Activated CD8-positive, alpha-beta T cell treated with anti-CD3 and anti-CD28 coated beads, Interleukin-2, amount 10 ng/mL, durations not matched to agents 7 days and 5 days (primary cell): Measurements from ENCODE around the gene CDA. TPM values are rescaled to one million over a fixed set of nuclear protein-coding genes. Genes with fewer than 3 reads are reported as not detected.
"Not testable (repeated sequence)": the region's sequence is repeated elsewhere in the genome, so short reads cannot be mapped to it uniquely, and the experiment has no call there.

Source experiments
- ATAC-seq: fragments of 150-1000 bp; cut with Tn5 transposase; one replicate; pipeline ENCODE4 v1.10.0; 2021; ENCODE audit warnings: moderate library complexity
- CTCF ChIA-PET: fragments of 350-600 bp; sonication (Branson Sonifier 250); formaldehyde crosslinking; loops from one replicate; lab custom pipeline; 2021; ENCODE audit warnings: antibody characterized with exemption; lab: Charles Lee
- POLR2A ChIA-PET: fragments of 350-600 bp; sonication (Branson Sonifier 250); formaldehyde crosslinking; loops from one replicate; lab custom pipeline; 2021; ENCODE audit warnings: antibody characterized with exemption; lab: Charles Lee
- DNase-seq: peaks from one replicate; pipeline ENCODE4 v3.0.0-alpha.2; 2020
- H3K27ac Mint-ChIP-seq: one replicate; pipeline ENCODE4 v1.8.0; 2021; ENCODE audit warnings: mild to moderate bottlenecking, mixed read lengths
- H3K27me3 Mint-ChIP-seq: one replicate; pipeline ENCODE4 v1.8.0; 2021; ENCODE audit warnings: low read depth, mixed read lengths
- H3K36me3 Mint-ChIP-seq: one replicate; pipeline ENCODE4 v1.8.0; 2021; ENCODE audit warnings: low read depth, mixed read lengths
- H3K4me1 Mint-ChIP-seq: one replicate; pipeline ENCODE4 v1.8.0; 2021; ENCODE audit warnings: low read depth, mixed read lengths
- H3K4me3 Mint-ChIP-seq: one replicate; pipeline ENCODE4 v1.8.0; 2021; ENCODE audit warnings: mild to moderate bottlenecking, mixed read lengths
- H3K9me3 Mint-ChIP-seq: one replicate; pipeline ENCODE4 v1.8.0; 2022; ENCODE audit warnings: mixed read lengths; ENCODE audit not compliant: insufficient read depth
- total RNA-seq, 2 experiments: library from RNA; stranded (reverse); gene quantifications; one replicate each; pipeline ENCODE4 v1.2.3, GENCODE V29; 2021

The CDA gene
- total RNA-seq, 2 experiments from 2014 or later: not detected

DNA sequence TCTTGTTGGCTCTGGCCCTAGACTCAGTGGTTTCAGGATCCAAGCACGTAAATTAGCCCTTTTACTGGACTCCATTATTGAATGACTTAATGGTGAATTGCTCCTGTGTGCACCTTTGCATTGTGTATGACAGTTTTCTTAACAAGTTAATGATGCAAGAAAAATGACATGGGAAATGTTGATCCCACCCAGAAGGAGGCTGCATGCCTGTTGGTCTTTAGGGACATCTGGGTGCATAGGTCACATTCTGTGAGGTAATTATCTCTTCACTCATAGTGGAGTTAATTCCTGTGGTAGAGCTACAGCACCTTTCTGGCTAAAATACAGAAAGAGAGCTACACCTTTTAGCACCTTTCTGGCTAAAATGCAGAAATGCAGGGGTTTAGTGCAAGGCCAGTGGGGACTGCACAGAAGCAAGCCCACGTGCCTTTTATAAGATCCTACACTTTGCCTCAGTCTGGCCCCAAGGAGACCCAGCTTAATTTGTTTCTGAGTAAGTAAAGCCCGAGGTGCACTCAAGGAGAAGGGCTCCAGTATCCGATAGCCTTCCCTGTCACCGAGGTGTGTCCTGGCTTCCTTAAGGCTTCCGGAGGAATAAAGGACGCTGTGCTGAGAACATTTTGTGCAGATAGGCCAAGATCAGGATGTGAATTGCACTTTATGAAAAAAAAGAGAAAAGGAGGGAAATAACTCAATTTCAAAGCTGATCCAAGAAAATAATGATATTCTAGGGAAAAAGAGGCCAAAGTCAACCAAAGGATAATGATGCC is 18.1 kb downstream of the CDA start:
- H3K36me3 Mint-ChIP-seq, ATAC-seq, H3K27me3 Mint-ChIP-seq: not testable (repeated sequence)

DNA sequence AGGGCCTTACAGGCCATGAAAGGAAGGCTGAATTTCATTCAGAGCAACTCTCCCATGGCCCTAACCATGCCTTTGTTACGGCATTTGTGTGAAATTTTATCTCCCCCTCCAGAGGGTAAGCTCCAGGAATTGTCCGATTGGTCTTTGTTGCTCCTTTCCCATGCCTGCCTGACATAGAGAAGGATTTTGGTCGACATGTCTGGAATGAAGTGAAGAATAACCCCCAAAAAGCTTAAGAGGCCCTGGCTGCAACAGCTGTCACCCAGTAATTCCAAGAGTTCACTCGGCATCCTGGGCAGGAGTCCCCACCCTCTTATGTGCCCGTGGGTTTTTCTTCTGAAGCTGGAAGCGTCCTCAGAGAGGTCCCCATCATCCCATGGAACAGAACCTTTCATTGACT is 20.6 kb downstream of the CDA start:
- Mint-ChIP-seq H3K36me3 (no peaks in the 10 kb centered on the region), H3K4me3 (no peak overlapping the region), H3K27me3 (no peaks in the 10 kb centered on the region), H3K27ac (no peak overlapping the region), H3K4me1 (no peaks in the 10 kb centered on the region), H3K9me3 (no peaks in the 10 kb centered on the region)
- no peak for DNase-seq
- CTCF ChIA-PET: interaction anchor here (1.1 kb wide), 1 partner anchor 34 kb away, joined by 3 read pairs; no protein-coding TSS in a partner anchor
- POLR2A ChIA-PET: no interaction called here
- no peak for ATAC-seq

More for the DNA sequence above, 18.1 kb downstream of the CDA start:
- H3K27ac Mint-ChIP-seq, H3K9me3 Mint-ChIP-seq, H3K4me1 Mint-ChIP-seq, H3K4me3 Mint-ChIP-seq, CTCF ChIA-PET, DNase-seq: not testable (repeated sequence)
- POLR2A ChIA-PET: interaction anchor here (0.7 kb wide), 1 partner anchor 757 kb away, joined by 3 read pairs; no protein-coding TSS in a partner anchor

DNA sequence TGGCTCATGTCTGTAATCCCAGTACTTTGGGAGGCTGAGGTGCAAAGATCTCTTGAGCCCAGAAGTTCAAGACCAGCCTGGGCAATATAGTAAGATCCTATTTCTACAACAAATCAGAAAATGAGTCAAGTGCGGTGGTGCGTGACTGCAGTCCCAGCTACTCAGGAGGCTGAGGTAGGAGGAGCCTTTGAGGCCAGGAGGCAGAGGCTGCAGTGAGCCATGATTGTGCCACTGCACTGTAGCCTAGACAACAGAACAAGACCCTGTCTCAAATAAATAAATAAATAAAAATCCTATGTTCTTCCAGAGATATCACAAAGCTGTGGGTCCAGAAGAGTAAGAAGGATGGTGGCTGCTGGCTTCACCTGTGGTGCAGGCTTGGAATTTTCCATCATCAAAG is 22.1 kb downstream of the CDA start:
- no peaks in the 10 kb centered on the region for H3K4me1 Mint-ChIP-seq
- ChIA-PET POLR2A (no interaction called here), CTCF (no interaction called here)

DNA sequence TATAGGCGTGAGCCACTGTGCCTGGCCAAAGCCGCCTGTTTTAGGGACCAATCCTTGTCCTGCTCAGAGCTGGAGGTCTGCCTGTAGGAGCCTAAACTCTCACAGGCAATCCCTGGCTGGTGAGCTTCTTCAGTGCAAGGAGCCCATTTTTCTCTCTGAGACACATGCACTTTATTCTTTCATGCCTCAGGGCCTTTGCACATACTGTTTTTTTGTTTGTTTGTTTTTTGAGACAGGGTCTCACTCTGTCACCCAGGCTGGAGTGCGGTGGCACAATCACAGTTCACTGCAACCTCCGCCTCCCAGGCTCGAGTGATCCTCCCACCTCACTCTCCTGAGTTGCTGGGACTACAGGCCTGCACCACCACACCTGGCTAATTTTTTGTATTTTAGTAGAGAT is 22.8 kb downstream of the CDA start:
- CTCF ChIA-PET: no interaction called here
- Mint-ChIP-seq H3K36me3 (no peaks in the 10 kb centered on the region), H3K4me3 (no peak overlapping the region), H3K27me3 (no peaks in the 10 kb centered on the region), H3K9me3 (no peaks in the 10 kb centered on the region), H3K4me1 (no peaks in the 10 kb centered on the region), H3K27ac (no peak overlapping the region)
- ATAC-seq: no peak
- POLR2A ChIA-PET: no interaction called here
- DNase-seq: no peak

More for the DNA sequence above, 22.1 kb downstream of the CDA start:
- Mint-ChIP-seq H3K4me3 (no peak overlapping the region), H3K27ac (no peak overlapping the region), H3K36me3 (no peaks in the 10 kb centered on the region), H3K9me3 (no peaks in the 10 kb centered on the region), H3K27me3 (no peaks in the 10 kb centered on the region)
- no peak for DNase-seq
- no peak for ATAC-seq

DNA sequence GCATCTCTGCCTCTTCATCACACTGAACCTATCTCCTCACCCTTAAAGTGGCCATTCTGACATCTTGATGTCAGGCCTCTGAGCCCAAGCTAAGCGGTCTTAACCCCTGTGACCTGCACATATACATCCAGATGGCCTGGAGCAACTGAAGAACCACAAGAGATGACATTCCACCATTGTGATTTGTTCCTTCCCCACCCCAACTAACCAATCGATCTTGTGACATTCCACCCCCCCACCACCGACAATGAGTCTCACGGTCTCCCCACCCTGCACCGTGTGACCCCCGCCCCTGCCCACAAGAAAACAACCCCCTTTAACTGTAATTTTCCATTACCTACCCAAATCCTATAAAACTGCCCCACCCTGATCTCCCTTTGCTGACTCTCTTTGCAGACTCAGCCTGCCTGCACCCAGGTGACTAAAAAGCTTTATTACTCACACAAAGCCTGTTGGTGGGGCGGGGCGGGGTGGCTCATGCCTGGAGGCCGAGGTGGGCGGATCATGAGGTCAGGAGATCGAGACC is 23.4 kb downstream of the CDA start:
- Mint-ChIP-seq H3K27me3 (no peaks in the 10 kb centered on the region), H3K4me3 (no peak overlapping the region), H3K36me3 (no peaks in the 10 kb centered on the region), H3K27ac (no peak overlapping the region), H3K4me1 (no peaks in the 10 kb centered on the region), H3K9me3 (no peaks in the 10 kb centered on the region)
- CTCF ChIA-PET: no interaction called here
- POLR2A ChIA-PET: no interaction called here
- DNase-seq (no peak), ATAC-seq (no peak)

DNA sequence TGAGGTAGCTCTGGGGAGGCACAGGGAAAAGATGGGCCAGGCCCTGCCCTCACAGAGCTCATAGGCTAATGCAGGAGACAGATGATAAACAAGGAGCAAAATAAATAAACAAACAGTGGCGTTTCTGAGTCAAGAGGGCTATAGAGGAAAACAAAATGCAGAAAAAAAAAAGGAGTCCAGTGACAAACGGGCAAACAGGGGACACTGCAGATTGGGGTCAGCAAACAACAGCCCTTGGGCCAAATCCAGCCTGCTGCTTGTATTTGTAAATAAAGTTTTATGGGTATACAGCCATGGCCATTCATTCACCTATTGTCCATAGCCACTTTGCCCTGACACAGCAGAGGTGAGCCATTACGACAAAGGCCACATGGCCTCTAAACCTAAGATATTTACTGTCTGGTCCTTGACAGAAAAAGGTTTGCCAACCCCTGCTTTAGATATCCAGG is 25.3 kb downstream of the CDA start:
- H3K27ac Mint-ChIP-seq: no peak overlapping the region
- no peaks in the 10 kb centered on the region for H3K4me1 Mint-ChIP-seq
- ChIA-PET CTCF (no interaction called here), POLR2A (no interaction called here)
- no peaks in the 10 kb centered on the region for H3K9me3 Mint-ChIP-seq
- H3K4me3 Mint-ChIP-seq: no peak overlapping the region
- ATAC-seq (no peak), DNase-seq (no peak)
- no peaks in the 10 kb centered on the region for H3K27me3 Mint-ChIP-seq
- no peaks in the 10 kb centered on the region for H3K36me3 Mint-ChIP-seq

DNA sequence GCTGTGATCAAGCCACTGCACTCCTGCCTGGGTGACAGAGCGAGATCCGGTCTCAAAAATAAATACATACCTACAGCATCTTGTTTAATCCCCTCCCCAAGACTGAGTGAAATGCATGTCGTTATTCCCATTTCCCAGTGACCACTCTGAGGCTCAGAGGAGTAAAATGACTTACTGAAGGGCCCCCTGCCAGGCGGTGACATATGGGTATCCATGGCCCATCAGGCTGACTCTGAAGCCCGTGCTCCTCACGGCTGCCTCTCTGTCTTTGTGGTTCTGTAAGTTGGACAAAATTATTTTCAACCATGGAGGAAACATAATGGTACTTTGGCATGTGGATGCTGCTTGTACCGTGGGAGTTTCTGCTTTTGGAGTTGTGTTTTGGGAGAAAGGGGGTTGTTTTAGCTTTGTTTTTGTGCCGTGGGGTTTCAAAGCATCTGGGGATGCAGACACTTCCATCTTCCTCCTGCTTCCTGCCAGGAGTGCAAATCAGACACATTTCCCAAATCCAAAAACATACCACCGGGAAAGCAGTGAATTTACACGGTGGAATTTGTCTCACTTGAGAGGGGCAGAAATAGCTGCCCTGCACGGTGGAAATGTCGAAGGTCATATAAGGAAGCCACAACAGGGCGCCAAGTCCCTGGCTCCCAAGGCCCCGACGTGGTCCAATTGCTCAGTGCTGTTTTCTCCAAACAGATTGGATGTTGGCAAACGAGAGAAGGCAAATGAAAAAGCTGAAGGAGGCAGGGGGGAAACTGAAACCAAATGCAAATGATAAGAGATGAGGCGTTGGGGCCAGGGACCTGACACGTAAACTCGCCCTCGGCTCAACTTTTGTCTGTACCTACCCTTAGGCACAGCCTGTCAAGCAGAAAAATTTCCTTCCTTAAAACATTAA is 27.3 kb downstream of the CDA start:
- Mint-ChIP-seq H3K9me3 (no peaks in the 10 kb centered on the region), H3K36me3 (no peaks in the 10 kb centered on the region), H3K4me3 (no peak overlapping the region), H3K4me1 (no peaks in the 10 kb centered on the region), H3K27me3 (no peaks in the 10 kb centered on the region), H3K27ac (no peak overlapping the region)
- DNase-seq: no peak
- ChIA-PET CTCF (interaction anchor here (1.4 kb wide), 1 partner anchor 16 kb away, joined by 5 read pairs; no protein-coding TSS in a partner anchor), POLR2A (no interaction called here)
- no peak for ATAC-seq

DNA sequence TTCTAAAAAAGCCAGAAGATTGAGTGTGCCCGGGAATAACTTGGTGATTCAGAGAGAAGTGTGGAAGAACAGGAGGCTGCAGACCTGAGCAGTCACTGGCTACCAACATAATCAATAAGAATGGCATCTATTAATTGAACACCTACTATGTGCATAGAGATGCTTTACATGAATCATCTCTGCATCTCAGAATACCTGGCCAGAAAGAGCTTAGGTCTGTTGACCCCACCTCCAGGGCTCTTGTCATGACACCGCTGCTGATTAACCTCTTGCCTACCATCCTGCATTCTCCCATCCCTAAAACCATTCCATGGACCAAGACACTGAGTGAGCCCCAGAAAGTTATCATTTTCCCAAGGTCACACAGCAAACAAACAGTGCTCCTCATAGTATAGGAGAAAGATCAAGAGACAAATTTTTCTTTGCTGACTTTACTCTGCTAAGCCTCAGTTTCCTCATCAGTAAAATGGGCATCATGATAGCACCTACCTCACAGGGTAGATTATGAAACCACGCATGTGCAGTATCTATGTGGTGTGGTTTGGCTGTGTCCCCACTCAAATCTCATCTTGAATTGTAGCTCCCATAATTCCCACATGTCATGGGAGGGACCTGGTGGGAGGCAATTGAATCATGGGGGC is 28.1 kb downstream of the CDA start:
- POLR2A ChIA-PET: no interaction called here
- no peaks in the 10 kb centered on the region for H3K36me3 Mint-ChIP-seq

DNA sequence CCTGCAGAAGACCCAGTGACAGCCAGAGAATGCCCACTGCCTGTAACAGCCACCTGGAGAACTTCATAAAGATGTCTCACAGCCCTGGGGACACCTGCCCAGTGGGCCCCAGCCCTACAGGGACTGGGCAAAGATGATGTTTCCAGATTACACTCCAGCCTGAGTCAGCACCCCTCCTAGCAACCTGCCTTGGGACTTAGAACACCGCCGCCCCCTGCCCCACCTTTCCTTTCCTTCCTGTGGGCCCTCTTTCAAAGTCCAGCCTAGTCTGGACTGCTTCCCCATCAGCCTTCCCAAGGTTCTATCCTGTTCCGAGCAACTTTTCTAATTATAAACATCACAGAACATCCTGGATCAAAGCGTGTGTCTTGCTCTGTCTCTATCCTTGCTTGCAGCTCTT is 29.7 kb downstream of the CDA start:
- ATAC-seq: no peak
- Mint-ChIP-seq H3K9me3 (no peaks in the 10 kb centered on the region), H3K4me1 (no peaks in the 10 kb centered on the region), H3K36me3 (no peaks in the 10 kb centered on the region), H3K4me3 (no peak overlapping the region), H3K27ac (no peak overlapping the region), H3K27me3 (no peaks in the 10 kb centered on the region)
- no peak for DNase-seq
- CTCF ChIA-PET: no interaction called here
- POLR2A ChIA-PET: no interaction called here

More for the DNA sequence above, 28.1 kb downstream of the CDA start:
- Mint-ChIP-seq H3K9me3 (no peaks in the 10 kb centered on the region), H3K27ac (no peak overlapping the region), H3K4me3 (no peak overlapping the region), H3K27me3 (no peaks in the 10 kb centered on the region), H3K4me1 (no peaks in the 10 kb centered on the region)
- no peak for ATAC-seq
- CTCF ChIA-PET: interaction anchor here (1.4 kb wide), 1 partner anchor 15 kb away, joined by 5 read pairs; no protein-coding TSS in a partner anchor
- DNase-seq: no peak

DNA sequence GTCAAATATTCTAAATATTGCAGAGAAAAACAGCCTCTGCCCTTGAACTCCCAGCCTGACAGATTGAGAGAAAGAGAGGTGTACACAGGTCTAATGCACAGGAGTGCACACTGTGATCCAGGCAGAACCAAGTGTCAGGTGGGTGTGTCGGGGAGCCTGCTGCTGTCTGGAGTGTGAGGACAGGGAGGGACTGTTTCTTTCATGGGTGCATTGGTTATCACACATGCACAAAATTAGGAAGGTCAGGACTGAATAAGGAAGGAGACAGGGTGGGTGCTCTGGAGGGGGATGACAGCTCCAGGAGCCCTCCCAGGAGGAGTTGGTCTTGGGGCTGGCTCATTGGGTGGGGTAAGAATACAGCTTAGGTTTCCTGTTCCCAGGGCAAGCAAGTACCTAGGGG is 31.1 kb downstream of the CDA start:
- Mint-ChIP-seq H3K36me3 (no peaks in the 10 kb centered on the region), H3K4me1 (no peaks in the 10 kb centered on the region), H3K9me3 (no peaks in the 10 kb centered on the region), H3K27ac (no peak overlapping the region), H3K4me3 (no peak overlapping the region), H3K27me3 (peaks cover 3% of the 10 kb centered on the region)
- DNase-seq: no peak
- no peak for ATAC-seq
- ChIA-PET POLR2A (no interaction called here), CTCF (interaction anchor here (1.1 kb wide), 1 partner anchor 13 kb away, joined by 4 read pairs; the partner anchor contains the start of gene PINK1)

DNA sequence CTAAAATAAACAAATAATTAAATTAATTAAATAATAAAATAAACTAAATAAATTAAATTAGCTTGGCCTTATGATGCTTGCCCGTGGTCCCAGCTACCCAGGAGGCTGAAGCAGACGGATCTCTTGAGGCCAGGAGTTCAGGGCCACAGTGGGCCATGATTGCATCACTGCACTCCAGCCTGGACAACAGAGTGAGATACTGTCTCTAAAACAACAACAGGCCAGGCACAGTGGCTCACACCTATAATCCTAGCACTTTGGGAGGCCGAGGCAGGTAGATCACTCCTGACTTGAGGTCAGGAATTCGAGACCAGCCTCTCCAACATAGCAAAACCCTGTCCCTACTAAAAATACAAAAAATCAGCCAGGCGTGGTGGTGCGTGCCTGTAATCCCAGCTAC is 32.1 kb downstream of the CDA start:
- Mint-ChIP-seq H3K36me3 (no peaks in the 10 kb centered on the region), H3K4me1 (no peaks in the 10 kb centered on the region), H3K27me3 (peaks cover 8% of the 10 kb centered on the region), H3K27ac (no peak overlapping the region), H3K4me3 (no peak overlapping the region), H3K9me3 (no peaks in the 10 kb centered on the region)
- ATAC-seq: no peak
- CTCF ChIA-PET: interaction anchor here (0.6 kb wide), 1 partner anchor 34 kb away, joined by 3 read pairs; no protein-coding TSS in a partner anchor
- POLR2A ChIA-PET: no interaction called here
- DNase-seq: no peak
